ENCODE data around the gene ZNF230. TPM values are rescaled to one million over a fixed set of nuclear protein-coding genes. Genes with fewer than 3 reads are reported as not detected.

Gene ZNF230
- 8.8 TPM for total RNA-seq

DNA sequence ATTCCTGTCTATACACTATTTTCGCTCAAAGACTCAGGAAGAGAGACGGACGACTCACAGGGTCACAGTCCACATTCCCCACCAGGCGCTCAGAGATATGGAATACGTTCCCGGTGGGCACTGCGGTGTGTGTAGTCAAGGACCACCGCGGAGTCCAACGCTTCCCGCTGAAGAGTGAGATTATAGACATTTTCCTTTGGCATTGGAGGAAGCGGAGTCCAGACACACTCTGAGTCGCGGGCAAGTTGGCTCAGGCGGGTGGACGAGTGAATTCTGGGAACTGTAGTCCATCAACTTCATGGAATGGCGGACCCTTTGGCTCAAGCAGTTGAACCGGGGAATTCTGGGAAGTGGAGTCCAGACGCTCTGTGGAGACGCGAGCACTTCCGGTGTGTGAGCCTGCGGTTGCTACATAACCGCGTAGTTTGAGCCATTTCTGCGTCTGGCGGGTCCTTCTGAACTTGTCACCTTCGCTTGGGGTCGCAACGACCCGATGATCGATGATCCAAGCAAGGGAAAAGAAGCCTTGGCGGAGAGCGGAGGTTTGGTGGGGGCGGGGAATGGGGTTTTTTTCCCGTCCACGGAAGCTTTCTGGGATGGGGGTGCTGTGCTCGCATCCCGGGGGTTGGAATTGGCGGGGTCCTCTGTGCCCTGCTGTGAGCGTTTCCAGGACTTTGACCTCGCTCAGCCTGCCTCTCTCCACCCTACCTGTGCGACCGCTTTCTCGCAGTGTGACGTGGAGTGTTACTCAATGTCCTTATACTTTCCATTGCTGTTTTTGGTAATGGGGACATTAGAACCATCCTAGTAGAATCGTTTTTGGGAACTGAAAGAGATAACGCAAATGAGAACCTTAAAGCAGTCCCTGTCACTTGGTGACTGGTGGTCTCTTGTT, at the start of gene ZNF230:
TSS of gene ZNF230 (plus strand) at position 392 of the 895 bp plus-strand sequence. CDS start 4,122 bp downstream, outside the sequence.

DNA sequence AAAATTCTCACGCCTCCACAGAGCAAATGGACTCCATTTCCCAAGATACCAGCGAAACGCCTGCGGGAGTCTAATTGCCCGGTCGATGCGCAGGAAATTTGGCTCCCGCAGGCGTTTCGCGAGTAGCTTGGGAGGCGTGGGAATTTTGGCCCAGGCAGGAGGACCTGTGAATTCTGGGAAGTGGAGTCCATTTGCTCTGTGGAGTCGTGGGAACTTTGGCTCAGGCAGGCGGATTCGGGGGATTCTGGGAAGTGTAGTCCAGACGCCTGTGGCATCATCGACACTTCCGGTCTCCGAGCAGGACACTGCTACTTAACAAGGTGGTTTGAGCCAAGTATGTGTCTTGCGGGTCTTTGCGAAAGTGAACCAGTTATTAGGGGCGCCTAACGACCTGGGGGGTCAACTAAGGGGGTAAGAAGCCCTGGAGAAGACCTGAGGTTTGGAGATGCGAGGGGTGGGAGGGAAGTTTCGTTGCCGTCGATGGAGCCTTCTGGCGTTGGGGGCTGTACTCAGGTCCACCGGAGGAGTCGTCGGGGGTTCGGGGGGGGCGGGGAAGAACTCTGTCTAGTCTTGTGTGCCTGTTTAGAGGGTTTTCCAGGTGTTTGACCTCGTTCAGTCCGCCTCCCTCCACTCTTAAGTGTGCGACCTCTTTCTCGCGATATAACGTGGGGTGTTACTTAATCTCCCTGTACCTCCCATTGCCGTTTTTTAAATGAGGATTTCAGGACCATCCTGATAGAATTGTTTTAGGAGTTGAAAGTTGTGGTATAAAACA, 18.7 kb upstream of the ZNF230 start, which contains the start of gene ZNF155:
TSS of gene ZNF155 (plus strand) at position 277 of the 775 bp plus-strand sequence. CDS start 4,356 bp downstream, outside the sequence.

DNA sequence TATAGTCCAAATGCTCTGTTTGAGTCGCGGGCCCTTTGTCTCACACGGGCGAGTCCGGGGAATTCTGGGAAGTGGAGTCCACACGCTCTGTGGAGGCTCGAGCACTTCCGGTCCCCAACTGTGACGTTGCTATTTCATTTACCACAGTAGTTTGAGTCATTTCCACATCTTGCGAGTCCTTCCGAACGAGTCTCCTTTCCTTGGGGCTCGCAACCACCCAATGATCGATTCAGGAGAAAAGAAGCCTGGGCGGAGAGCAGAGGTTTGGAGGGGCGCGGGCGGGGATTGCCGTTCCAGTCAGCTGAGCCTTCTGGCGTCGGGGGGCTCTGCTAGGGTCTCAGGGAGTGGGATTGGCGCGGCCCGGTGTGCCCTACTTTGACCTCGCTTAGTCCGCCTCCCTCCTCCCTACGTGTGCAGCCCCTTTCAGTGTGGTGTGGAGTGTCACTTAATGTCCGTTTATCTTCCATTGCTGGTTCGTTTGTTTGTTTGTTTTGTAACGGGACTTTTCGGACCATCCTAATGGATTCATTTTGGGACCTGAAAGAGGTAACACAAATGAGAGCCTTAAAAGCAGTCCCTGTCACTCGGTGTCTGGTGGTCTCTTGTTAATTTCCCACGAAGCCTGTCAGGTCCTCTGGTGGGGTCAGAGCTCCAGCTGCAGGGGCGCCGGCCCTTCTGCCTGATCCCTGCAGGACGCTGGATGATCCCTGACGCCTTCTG, 22.6 kb downstream of the ZNF230 start, which contains the start of gene ZNF222:
TSS of gene ZNF222 (plus strand) at position 163 of the 720 bp plus-strand sequence. CDS start at position 221, 58 bp downstream.

DNA sequence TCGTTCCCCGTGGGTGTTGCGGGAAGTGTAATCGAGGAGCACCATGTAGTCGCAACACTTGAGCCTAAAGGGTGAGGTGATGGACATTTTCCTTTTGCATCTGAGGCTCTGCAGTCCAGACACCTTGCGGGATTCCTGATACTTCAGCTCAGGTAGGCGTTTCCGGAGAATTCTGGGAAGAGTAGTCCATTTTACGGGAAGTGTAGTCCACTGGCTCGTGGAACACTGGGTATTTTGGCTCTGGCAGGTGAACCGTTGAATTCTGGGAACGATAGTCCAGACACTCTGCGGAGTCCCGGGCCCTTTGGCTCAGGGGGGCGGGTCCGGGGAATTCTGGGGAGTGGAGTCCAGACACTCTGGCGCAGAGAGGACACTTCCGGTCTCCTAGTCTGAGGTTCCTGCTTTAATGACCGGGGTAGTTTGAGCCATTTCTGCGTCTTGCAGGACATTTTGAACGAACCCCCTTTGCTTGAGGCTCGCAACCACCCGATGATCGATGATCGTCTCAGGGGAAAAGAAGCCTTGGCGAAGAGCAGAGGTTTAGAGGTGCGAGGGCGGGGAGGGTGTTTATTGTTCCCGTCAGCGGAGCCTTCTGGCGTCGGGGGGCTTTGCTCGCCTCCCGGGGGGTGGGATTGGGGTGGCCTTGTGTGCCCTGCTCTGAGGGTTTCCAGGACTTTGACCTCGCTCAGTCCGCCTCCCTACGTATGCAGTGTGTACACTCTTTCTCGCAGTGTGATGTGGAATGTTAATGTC, 49.1 kb downstream of the ZNF230 start, which contains the start of gene ZNF223:
TSS of gene ZNF223 (plus strand) at position 387 of the 753 bp plus-strand sequence. CDS start 3,141 bp downstream, outside the sequence.

Small RNA genes lying within 50 kb of the gene (small RNA-seq; reads per million reads assigned to genes)
- gene AC006213.5 (ENCODE audit: low replicate concordance): not detected

Other genes with a start within 250 kb of the ZNF230 start
- gene SMG9, start 248.0 kb upstream of the ZNF230 start, total RNA-seq: 18.5 TPM
- gene KCNN4, start 222.0 kb upstream of the ZNF230 start, total RNA-seq: not detected
- 4.7 TPM for gene LYPD5, start 200.5 kb upstream of the ZNF230 start, total RNA-seq
- 71.1 TPM for gene ZNF283, start 175.6 kb upstream of the ZNF230 start, total RNA-seq
- gene ZNF404, start 119.0 kb upstream of the ZNF230 start, total RNA-seq: 8.8 TPM
- 36.6 TPM for gene ZNF45, start 67.7 kb upstream of the ZNF230 start, total RNA-seq
- gene ZNF221, start 51.7 kb upstream of the ZNF230 start, total RNA-seq: 41.0 TPM
- 20.7 TPM for gene ZNF155, start 18.8 kb upstream of the ZNF230 start, total RNA-seq
- gene ZNF222, start 22.4 kb downstream of the ZNF230 start, total RNA-seq: 14.7 TPM
- gene ZNF223, start 49.1 kb downstream of the ZNF230 start, total RNA-seq: 15.3 TPM
- gene ZNF284, start 69.2 kb downstream of the ZNF230 start, total RNA-seq: 10.3 TPM
- gene ZNF224, start 91.4 kb downstream of the ZNF230 start, total RNA-seq: 61.3 TPM
- gene ZNF225, start 110.4 kb downstream of the ZNF230 start, total RNA-seq: 15.0 TPM
- 39.8 TPM for gene ZNF234, start 138.6 kb downstream of the ZNF230 start, total RNA-seq
- gene ZNF226, start 162.1 kb downstream of the ZNF230 start, total RNA-seq: 96.7 TPM
- gene ZNF227, start 209.6 kb downstream of the ZNF230 start, total RNA-seq: 62.0 TPM